ENCODE results near the gene SLC6A17.

Gene SLC6A17

GRCh38 chr1:110187139-110187890 is 37.0 kb downstream of the SLC6A17 start:
- H3K4me3 ChIP-seq (ENCODE audit: low read depth, low read length): no peak overlapping the region
- TF ChIP-seq, protein P1, sequence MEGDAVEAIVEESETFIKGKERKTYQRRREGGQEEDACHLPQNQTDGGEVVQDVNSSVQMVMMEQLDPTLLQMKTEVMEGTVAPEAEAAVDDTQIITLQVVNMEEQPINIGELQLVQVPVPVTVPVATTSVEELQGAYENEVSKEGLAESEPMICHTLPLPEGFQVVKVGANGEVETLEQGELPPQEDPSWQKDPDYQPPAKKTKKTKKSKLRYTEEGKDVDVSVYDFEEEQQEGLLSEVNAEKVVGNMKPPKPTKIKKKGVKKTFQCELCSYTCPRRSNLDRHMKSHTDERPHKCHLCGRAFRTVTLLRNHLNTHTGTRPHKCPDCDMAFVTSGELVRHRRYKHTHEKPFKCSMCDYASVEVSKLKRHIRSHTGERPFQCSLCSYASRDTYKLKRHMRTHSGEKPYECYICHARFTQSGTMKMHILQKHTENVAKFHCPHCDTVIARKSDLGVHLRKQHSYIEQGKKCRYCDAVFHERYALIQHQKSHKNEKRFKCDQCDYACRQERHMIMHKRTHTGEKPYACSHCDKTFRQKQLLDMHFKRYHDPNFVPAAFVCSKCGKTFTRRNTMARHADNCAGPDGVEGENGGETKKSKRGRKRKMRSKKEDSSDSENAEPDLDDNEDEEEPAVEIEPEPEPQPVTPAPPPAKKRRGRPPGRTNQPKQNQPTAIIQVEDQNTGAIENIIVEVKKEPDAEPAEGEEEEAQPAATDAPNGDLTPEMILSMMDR (IDR thresholded peaks at IDR 0.05; ENCODE audit: low read depth, low read length): no peak
- no peak for TF ChIP-seq MYC (IDR thresholded peaks at IDR 0.05; ENCODE audit: low read depth, low read length)
- TF ChIP-seq POLR2A (IDR thresholded peaks at IDR 0.05; ENCODE audit: extremely low read depth, insufficient read length): no peak
- DNase-seq (ENCODE audit: low read depth): no peak

DNA sequence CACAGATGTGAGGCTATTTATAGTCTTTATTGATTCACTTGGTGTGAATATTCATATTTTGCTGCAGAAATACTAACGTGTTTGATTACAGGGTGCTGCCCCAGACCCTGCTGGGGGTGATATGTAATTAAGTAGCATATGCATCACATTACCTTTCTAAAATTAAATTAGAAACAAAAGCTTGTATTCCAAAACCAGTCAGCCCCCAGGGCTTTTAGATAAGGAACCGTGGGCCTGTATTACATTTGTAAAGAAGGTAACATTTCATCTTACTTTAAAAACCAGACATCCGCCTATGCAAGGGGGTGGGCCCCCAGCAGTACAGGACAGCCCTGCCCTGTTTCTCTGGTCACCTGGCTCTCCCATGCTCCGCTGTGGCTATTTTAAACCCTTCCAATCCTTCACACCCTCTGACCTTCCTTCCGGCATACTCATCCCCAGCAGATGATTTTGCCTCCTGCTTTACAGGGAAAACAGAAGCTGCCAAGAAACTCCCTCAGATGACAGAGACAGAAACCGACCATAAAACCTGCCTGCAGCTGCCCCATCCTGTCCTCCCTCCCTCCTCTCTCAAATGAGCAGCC is 37.8 kb downstream of the SLC6A17 start:
- H3K4me3 ChIP-seq (ENCODE audit: low read depth, low read length): no peak overlapping the region
- TF ChIP-seq, protein P2, sequence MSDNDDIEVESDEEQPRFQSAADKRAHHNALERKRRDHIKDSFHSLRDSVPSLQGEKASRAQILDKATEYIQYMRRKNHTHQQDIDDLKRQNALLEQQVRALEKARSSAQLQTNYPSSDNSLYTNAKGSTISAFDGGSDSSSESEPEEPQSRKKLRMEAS (IDR thresholded peaks at IDR 0.05; ENCODE audit: low read depth, low read length): no peak
- TF ChIP-seq, protein P1 (IDR thresholded peaks at IDR 0.05; ENCODE audit: low read depth, low read length): no peak
- no peak for TF ChIP-seq MYC (IDR thresholded peaks at IDR 0.05; ENCODE audit: low read depth, low read length)
- no peak for TF ChIP-seq POLR2A (IDR thresholded peaks at IDR 0.05; ENCODE audit: extremely low read depth, insufficient read length)
- DNase-seq (ENCODE audit: low read depth): no peak

- no peak overlapping the region for H3K4me3 ChIP-seq (ENCODE audit: low read depth, low read length)
- DNase-seq (ENCODE audit: low read depth): no peak
- no peak for TF ChIP-seq MYC (IDR thresholded peaks at IDR 0.05; ENCODE audit: low read depth, low read length)
- TF ChIP-seq, protein P1 (IDR thresholded peaks at IDR 0.05; ENCODE audit: low read depth, low read length): no peak
- no peak for TF ChIP-seq POLR2A (IDR thresholded peaks at IDR 0.05; ENCODE audit: extremely low read depth, insufficient read length)
- TF ChIP-seq, protein P2 (IDR thresholded peaks at IDR 0.05; ENCODE audit: low read depth, low read length): no peak
These were observed 38.9 kb downstream of the SLC6A17 start for GRCh38 chr1:110189181-110189580.

DNA sequence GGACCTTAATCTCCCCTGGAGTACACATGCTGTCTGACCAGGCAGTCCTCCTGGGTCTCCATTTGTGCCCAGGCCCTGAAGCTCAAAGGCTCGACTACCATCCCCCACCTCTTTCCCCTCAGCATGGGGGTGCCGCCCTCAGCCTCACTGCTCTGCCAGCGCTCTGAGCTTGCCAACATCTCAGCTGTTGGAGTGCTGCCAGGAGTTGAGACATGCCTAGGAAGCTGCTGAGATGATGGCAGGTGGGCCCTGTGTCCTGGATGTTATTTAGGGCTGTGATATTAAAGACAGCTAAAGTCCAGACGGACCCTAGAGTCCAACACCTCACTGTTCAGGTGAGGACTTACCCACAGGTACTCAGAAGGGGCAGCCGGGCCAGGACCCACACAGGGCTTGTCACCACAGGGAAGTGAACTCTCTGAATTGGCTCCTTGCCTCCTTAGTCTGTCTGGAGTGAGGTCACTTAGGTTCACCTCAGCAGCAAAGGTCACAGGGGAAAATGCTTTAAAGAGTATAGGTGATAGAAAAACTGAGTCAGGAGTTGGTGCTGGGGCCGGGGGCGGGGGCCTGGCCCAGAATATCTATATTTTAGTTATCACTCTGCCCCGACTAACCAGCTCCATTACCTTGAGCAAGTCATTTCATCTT is 40.1 kb downstream of the SLC6A17 start:
- TF ChIP-seq, protein P1 (IDR thresholded peaks at IDR 0.05; ENCODE audit: low read depth, low read length): no peak
- no peak for TF ChIP-seq MYC (IDR thresholded peaks at IDR 0.05; ENCODE audit: low read depth, low read length)
- TF ChIP-seq, protein P2 (IDR thresholded peaks at IDR 0.05; ENCODE audit: low read depth, low read length): no peak
- TF ChIP-seq POLR2A (IDR thresholded peaks at IDR 0.05; ENCODE audit: extremely low read depth, insufficient read length): no peak
- no peak overlapping the region for H3K4me3 ChIP-seq (ENCODE audit: low read depth, low read length)

GRCh38 chr1:110192541-110192940 is 42.2 kb downstream of the SLC6A17 start:
- no peak for DNase-seq (ENCODE audit: low read depth)
- no peak overlapping the region for H3K4me3 ChIP-seq (ENCODE audit: low read depth, low read length)
- TF ChIP-seq, protein P2 (IDR thresholded peaks at IDR 0.05; ENCODE audit: low read depth, low read length): no peak
- TF ChIP-seq, protein P1 (IDR thresholded peaks at IDR 0.05; ENCODE audit: low read depth, low read length): no peak

More for the DNA sequence above, 40.1 kb downstream of the SLC6A17 start:
- DNase-seq (ENCODE audit: low read depth): no peak

Measured in NB4 (cell line).